HuH-7.5 (cell line): ENCODE results near the gene CPTP.
A peak's percentile ranks its signal among the peaks of the same experiment; 100 is the strongest.

ENCODE experiments used
- DNase-seq: peaks from one replicate; pipeline ENCODE4 v3.0.0; 2011; ENCODE audit warnings: low spot score

CPTP gene

GRCh38 chr1:1292442-1292779 lies 32.2 kb upstream of the CPTP start:
- DNase-seq: no peak

- DNase-seq: no peak
Observed at GRCh38 chr1:1292851-1293250, 31.8 kb upstream of the CPTP start.

- DNase-seq: no peak
Observed at GRCh38 chr1:1293263-1294249, 31.0 kb upstream of the CPTP start.

GRCh38 chr1:1294250-1294890 lies 30.2 kb upstream of the CPTP start:
- no peak for DNase-seq

- no peak for DNase-seq
Observed at GRCh38 chr1:1295154-1295923, 29.3 kb upstream of the CPTP start.

- no peak for DNase-seq
Observed at GRCh38 chr1:1296070-1297061, 28.2 kb upstream of the CPTP start.

- no peak for DNase-seq
Observed at GRCh38 chr1:1297802-1298424, 26.7 kb upstream of the CPTP start.

GRCh38 chr1:1298861-1299685 lies 25.5 kb upstream of the CPTP start:
- no peak for DNase-seq

GRCh38 chr1:1299686-1300351 lies 24.8 kb upstream of the CPTP start:
- DNase-seq: no peak

GRCh38 chr1:1300352-1300739 lies 24.3 kb upstream of the CPTP start:
- no peak for DNase-seq

GRCh38 chr1:1302006-1302430 lies 22.6 kb upstream of the CPTP start:
- DNase-seq: peak; percentile 74

- no peak for DNase-seq
Observed at GRCh38 chr1:1302951-1303509, 21.6 kb upstream of the CPTP start.

- no peak for DNase-seq
Observed at GRCh38 chr1:1303736-1304135, 20.9 kb upstream of the CPTP start.

GRCh38 chr1:1304331-1305299 lies 20.0 kb upstream of the CPTP start:
- DNase-seq: no peak

- DNase-seq: no peak
Observed at GRCh38 chr1:1305300-1306069, 19.1 kb upstream of the CPTP start.

GRCh38 chr1:1306070-1306660 lies 18.4 kb upstream of the CPTP start:
- DNase-seq: no peak
